PFSK-1 (cell line): Measurements from ENCODE around the gene PHF2.

Source experiments
- FOXP2 ChIP-seq: optimal IDR thresholded peaks from 2 replicates; pipeline ENCODE3; 2011; ENCODE audit warnings: borderline replicate concordance, control low read depth, inconsistent platforms; ENCODE audit not compliant: insufficient read depth; ENCODE audit errors: extremely low read length, extremely low read depth
- POLR2AphosphoS5 ChIP-seq: IDR thresholded peaks from 2 replicates; pipeline ENCODE4 v1.6.1; 2012; ENCODE audit warnings: low read depth, mild to moderate bottlenecking, control low read depth, low read length, moderate library complexity
- REST ChIP-seq, 2 experiments: IDR thresholded peaks; 2 replicates each; pipeline versions ENCODE4 v1.6.1 to v1.8.0; 2011 to 2012; ENCODE audit warnings: low read depth in 2 of 2, low read length in 2 of 2, control low read depth in 1 of 2, inconsistent platforms in 1 of 2, mild to moderate bottlenecking in 1 of 2, moderate library complexity in 1 of 2; ENCODE audit not compliant: insufficient read depth in 1 of 2
- SIN3A ChIP-seq: IDR thresholded peaks from 2 replicates; pipeline ENCODE4 v1.6.1; 2012; ENCODE audit warnings: mild to moderate bottlenecking, low read length, moderate library complexity, borderline replicate concordance; ENCODE audit not compliant: insufficient read depth
- TAF1 ChIP-seq: IDR thresholded peaks from 2 replicates; pipeline ENCODE4 v1.6.1; 2012; ENCODE audit warnings: low read length, control low read depth, borderline replicate concordance; ENCODE audit not compliant: insufficient read depth

PHF2 gene

GRCh38 chr9:93661591-93661990 is 85.2 kb downstream of the PHF2 start:
- TF ChIP-seq FOXP2 (no peak), SIN3A (no peak), POLR2AphosphoS5 (no peak), TAF1 (no peak), REST (IDR thresholded peaks at IDR 0.05; ENCODE audit: insufficient read depth in 1 of 2, low read depth in 2 of 2, low read length in 2 of 2) (no peak)

- no peak for TF ChIP-seq REST (IDR thresholded peaks at IDR 0.05; ENCODE audit: insufficient read depth in 1 of 2, low read depth in 2 of 2, low read length in 2 of 2)
- TF ChIP-seq POLR2AphosphoS5: no peak
- TF ChIP-seq TAF1: no peak
- no peak for TF ChIP-seq FOXP2
- TF ChIP-seq SIN3A: no peak
Observed at GRCh38 chr9:93662016-93662638, 85.7 kb downstream of the PHF2 start.

GRCh38 chr9:93662952-93663572 is 86.7 kb downstream of the PHF2 start:
- TF ChIP-seq FOXP2 (no peak), REST (IDR thresholded peaks at IDR 0.05; ENCODE audit: insufficient read depth in 1 of 2, low read depth in 2 of 2, low read length in 2 of 2) (no peak), POLR2AphosphoS5 (no peak), SIN3A (no peak), TAF1 (no peak)

GRCh38 chr9:93663877-93664548 is 87.6 kb downstream of the PHF2 start:
- TF ChIP-seq SIN3A: no peak
- TF ChIP-seq POLR2AphosphoS5: no peak
- TF ChIP-seq TAF1: no peak
- no peak for TF ChIP-seq REST (IDR thresholded peaks at IDR 0.05; ENCODE audit: insufficient read depth in 1 of 2, low read depth in 2 of 2, low read length in 2 of 2)
- no peak for TF ChIP-seq FOXP2
